ENCODE measurements around the gene HSPA1L. TPM values are rescaled to one million over a fixed set of nuclear protein-coding genes. Genes with fewer than 3 reads are reported as not detected.

HSPA1L gene
- total RNA-seq, 3 donors from 2014 or later (not counting 1 experiment from before 2014, with no cell fraction given): 2.0 to 4.5 (median 3.6) TPM

DNA sequence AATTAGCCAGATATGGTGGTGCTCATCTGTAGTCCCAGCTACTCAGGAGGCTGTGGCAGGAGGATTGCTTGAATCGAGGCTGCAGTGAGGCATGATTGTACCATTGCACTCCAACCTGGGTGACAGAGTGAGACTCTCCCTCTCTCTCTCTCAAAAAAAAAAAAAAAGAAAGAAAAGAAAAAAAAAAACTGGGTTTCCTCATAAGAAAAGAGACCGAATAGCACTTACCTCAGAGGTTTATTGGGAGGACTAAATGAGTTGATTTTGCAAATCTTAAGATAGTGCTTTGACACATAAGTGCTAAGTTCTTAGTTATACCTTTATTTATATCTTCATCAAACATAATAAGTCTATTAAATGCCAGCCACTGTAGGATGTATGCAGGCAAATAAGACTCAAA is 44.2 kb downstream of the HSPA1L start:
- Mint-ChIP-seq H3K27ac (peak overlapping the region in 1 of 2 donors; percentile 48), H3K4me3 (no peak overlapping the region), H3K27me3 (ENCODE audit: low read depth in 2 of 2) (no peaks in the 10 kb centered on the region), H3K9me3 (no peaks in the 10 kb centered on the region), H3K4me1 (peaks cover 6 to 33% of the 10 kb centered on the region in 2 donors), H3K36me3 (no peaks in the 10 kb centered on the region)
- DNase-seq (no peak), ATAC-seq (no peak)
- no peaks in the 10 kb centered on the region for H3K27me3 ChIP-seq (ENCODE audit: control insufficient read depth, insufficient read depth, low read length)
- intact Hi-C loops (cut with micrococcal nuclease): no loop called here
- TF ChIP-seq, protein P1, sequence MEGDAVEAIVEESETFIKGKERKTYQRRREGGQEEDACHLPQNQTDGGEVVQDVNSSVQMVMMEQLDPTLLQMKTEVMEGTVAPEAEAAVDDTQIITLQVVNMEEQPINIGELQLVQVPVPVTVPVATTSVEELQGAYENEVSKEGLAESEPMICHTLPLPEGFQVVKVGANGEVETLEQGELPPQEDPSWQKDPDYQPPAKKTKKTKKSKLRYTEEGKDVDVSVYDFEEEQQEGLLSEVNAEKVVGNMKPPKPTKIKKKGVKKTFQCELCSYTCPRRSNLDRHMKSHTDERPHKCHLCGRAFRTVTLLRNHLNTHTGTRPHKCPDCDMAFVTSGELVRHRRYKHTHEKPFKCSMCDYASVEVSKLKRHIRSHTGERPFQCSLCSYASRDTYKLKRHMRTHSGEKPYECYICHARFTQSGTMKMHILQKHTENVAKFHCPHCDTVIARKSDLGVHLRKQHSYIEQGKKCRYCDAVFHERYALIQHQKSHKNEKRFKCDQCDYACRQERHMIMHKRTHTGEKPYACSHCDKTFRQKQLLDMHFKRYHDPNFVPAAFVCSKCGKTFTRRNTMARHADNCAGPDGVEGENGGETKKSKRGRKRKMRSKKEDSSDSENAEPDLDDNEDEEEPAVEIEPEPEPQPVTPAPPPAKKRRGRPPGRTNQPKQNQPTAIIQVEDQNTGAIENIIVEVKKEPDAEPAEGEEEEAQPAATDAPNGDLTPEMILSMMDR (IDR thresholded peaks at IDR 0.05): no peak
- no peaks in the 10 kb centered on the region for H3K36me3 ChIP-seq (ENCODE audit: control insufficient read depth, insufficient read depth, low read length)
- no peaks in the 10 kb centered on the region for H3K9me3 ChIP-seq (ENCODE audit: control insufficient read depth, insufficient read depth, low read length)
- WGBS (ENCODE audit: insufficient coverage): 100% methylated on average over 1 of the region's 2 CpGs
- peaks cover 37% of the 10 kb centered on the region for H3K4me1 ChIP-seq (ENCODE audit: control insufficient read depth, insufficient read depth, low read length)
- H3K4me3 ChIP-seq (ENCODE audit: low read length): no peak overlapping the region
- no peak overlapping the region for H3K27ac ChIP-seq (ENCODE audit: low read length)

DNA sequence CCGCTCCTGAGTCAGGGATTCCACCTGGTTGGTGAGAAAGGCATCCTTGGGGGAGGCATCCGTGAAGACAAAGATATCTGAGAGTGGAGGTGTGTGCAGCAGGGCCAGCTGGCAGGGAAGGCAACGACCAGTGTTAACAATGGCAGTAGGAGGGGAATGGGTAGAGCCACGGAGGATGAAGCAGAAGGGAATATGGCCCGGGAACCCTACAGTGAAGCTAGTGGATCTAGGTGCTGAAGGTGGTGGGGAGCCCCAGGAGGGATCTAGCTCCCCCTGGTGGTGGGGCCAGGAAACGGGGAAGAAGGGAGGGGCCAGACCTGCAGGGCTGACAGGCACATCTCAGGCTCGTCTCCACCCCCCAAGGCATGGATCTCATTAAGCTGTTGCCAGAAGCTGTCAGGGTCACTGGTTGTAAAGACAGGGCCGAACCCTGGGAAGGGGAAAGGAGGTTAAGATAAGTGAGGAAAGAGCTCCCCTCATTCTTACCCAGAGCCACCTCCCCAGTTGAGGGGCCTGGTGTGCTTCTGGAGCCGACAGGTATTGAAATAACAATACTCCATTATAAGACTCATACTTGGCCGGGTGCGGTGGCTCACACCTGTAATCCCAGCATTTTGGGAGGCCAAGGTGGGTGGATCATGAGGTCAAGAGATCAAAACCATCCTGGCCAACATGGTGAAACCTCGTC is 45.3 kb downstream of the HSPA1L start:
- Histone ChIP-seq H3K27me3 (ENCODE audit: control insufficient read depth, insufficient read depth, low read length) (no peaks in the 10 kb centered on the region), H3K4me1 (ENCODE audit: control insufficient read depth, insufficient read depth, low read length) (peaks cover 33% of the 10 kb centered on the region), H3K4me3 (ENCODE audit: low read length) (no peak overlapping the region), H3K36me3 (ENCODE audit: control insufficient read depth, insufficient read depth, low read length) (no peaks in the 10 kb centered on the region), H3K9me3 (ENCODE audit: control insufficient read depth, insufficient read depth, low read length) (no peaks in the 10 kb centered on the region), H3K27ac (ENCODE audit: low read length) (no peak overlapping the region)
- ATAC-seq (peak; percentile 95 to 97 (median 95)), DNase-seq (peak; percentile 80 to 88)
- intact Hi-C loops (cut with micrococcal nuclease): loop anchor here (1.0 kb wide), 1 partner anchor 41 kb away; the partner anchor contains the start of gene DDAH2
- peaks cover 6 to 28% of the 10 kb centered on the region in 2 donors for H3K4me1 Mint-ChIP-seq
- TF ChIP-seq, protein P1 (IDR thresholded peaks at IDR 0.05): peak; percentile 72
- H3K27me3 Mint-ChIP-seq (ENCODE audit: low read depth in 2 of 2): no peaks in the 10 kb centered on the region
- no peaks in the 10 kb centered on the region for H3K36me3 Mint-ChIP-seq
- no peaks in the 10 kb centered on the region for H3K9me3 Mint-ChIP-seq
- H3K27ac Mint-ChIP-seq: peak overlapping the region; percentile 53 to 60
- H3K4me3 Mint-ChIP-seq: no peak overlapping the region
- WGBS (ENCODE audit: insufficient coverage): 62% methylated on average over 10 of the region's 12 CpGs

DNA sequence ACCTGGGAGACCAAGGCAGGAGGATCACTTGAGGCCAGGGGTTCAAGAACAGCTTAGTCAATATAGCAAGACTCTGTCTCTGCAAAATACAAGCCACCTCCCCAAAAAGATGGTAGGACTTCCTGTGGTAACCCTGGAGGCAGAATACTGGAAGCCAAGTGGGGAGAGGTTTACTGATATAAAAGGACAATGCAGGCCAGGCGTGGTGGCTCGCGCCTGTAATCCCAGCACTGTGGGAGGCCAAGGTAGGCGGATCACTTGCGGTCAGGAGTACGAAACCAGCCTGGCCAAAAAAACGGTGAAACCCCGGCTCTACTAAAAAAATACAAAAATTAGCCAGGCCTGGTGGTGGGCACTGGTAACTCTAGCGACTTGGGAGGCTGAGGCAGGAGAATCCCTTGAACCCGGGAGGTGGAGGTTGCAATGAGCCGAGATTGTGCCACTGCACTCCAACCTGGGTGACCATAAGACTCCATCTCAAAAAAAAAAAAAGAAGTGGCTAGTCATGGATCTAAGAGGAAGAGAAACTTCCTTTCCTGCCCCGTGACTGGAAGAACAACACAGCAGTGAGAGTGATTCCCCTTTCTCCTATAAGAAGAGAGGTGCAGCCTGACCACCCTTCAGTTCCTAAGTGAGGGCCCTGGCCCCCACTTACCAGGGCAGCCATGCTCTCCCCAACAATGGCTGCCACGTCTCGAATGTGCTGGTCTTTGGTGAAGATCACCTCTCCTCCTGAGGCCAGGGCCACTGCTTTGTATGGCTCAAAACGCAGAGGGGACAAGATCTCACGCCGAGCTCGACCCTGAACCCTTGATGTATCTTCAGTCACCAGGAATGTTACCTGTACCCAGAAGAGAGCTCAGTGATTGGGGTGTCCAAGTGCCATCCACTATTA is 46.5 kb downstream of the HSPA1L start:
- 96% methylated on average over 18 of the region's 18 CpGs for whole genome bisulfite sequencing (ENCODE audit: insufficient coverage)
- Mint-ChIP-seq H3K9me3 (no peaks in the 10 kb centered on the region), H3K36me3 (no peaks in the 10 kb centered on the region), H3K4me1 (peaks cover 6 to 28% of the 10 kb centered on the region in 2 donors), H3K27me3 (ENCODE audit: low read depth in 2 of 2) (no peaks in the 10 kb centered on the region), H3K4me3 (no peak overlapping the region), H3K27ac (no peak overlapping the region)
- TF ChIP-seq, protein P1 (IDR thresholded peaks at IDR 0.05): no peak
- H3K36me3 ChIP-seq (ENCODE audit: control insufficient read depth, insufficient read depth, low read length): no peaks in the 10 kb centered on the region
- DNase-seq (no peak), ATAC-seq (no peak)
- H3K4me3 ChIP-seq (ENCODE audit: low read length): no peak overlapping the region
- H3K4me1 ChIP-seq (ENCODE audit: control insufficient read depth, insufficient read depth, low read length): peaks cover 33% of the 10 kb centered on the region
- intact Hi-C loops (cut with micrococcal nuclease): loop anchor here (1.0 kb wide), 1 partner anchor 39 kb away; the partner anchor contains the start of gene DDAH2
- no peak overlapping the region for H3K27ac ChIP-seq (ENCODE audit: low read length)
- H3K27me3 ChIP-seq (ENCODE audit: control insufficient read depth, insufficient read depth, low read length): no peaks in the 10 kb centered on the region
- no peaks in the 10 kb centered on the region for H3K9me3 ChIP-seq (ENCODE audit: control insufficient read depth, insufficient read depth, low read length)

Measured in natural killer cell (primary cell).